H9 (cell line): ENCODE results near the gene TTC28. TPM values are rescaled to one million over a fixed set of nuclear protein-coding genes. Genes with fewer than 3 reads are reported as not detected.

Experiments
- DNase-seq: peaks from one replicate; pipeline ENCODE4 v3.0.0-alpha.2; 2017
- H2AFZ ChIP-seq: one replicate; pipeline ENCODE4 v1.6.1; 2013; ENCODE audit warnings: mild to moderate bottlenecking, low read length, control low read depth, moderate library complexity
- H2AK5ac ChIP-seq: 2 replicates; pipeline ENCODE4 v1.6.1; 2013; ENCODE audit warnings: low read length, control low read depth, mixed read lengths; ENCODE audit not compliant: insufficient read length
- H2BK120ac ChIP-seq: one replicate; pipeline ENCODE4 v1.6.1; 2013; ENCODE audit warnings: low read depth, mild to moderate bottlenecking, low read length, control low read depth, inconsistent platforms; ENCODE audit not compliant: poor library complexity, severe bottlenecking
- H2BK12ac ChIP-seq: 2 replicates; pipeline ENCODE4 v1.6.1; 2013; ENCODE audit warnings: low read length, control low read depth, mixed read lengths, low read depth; ENCODE audit not compliant: insufficient read length
- H2BK15ac ChIP-seq: 2 replicates; pipeline ENCODE4 v1.6.1; 2013; ENCODE audit warnings: low read depth, low read length, control low read depth
- H2BK20ac ChIP-seq: one replicate; pipeline ENCODE4 v1.6.1; 2013; ENCODE audit warnings: low read depth, mild to moderate bottlenecking, low read length, control low read depth, inconsistent platforms; ENCODE audit not compliant: poor library complexity, severe bottlenecking
- H2BK5ac ChIP-seq: 2 replicates; pipeline ENCODE4 v1.6.1; 2013; ENCODE audit warnings: low read length, control low read depth, mixed read lengths; ENCODE audit not compliant: insufficient read length
- H3K14ac ChIP-seq: 2 replicates; pipeline ENCODE4 v1.6.1; 2013; ENCODE audit warnings: low read length, control low read depth; ENCODE audit not compliant: insufficient read depth
- H3K18ac ChIP-seq: 2 replicates; pipeline ENCODE4 v1.6.1; 2013; ENCODE audit warnings: low read depth, mild to moderate bottlenecking, mixed read lengths, low read length, control low read depth; ENCODE audit not compliant: insufficient read length
- H3K23ac ChIP-seq: 2 replicates; pipeline ENCODE4 v1.6.1; 2013; ENCODE audit warnings: low read length, control low read depth, mixed read lengths, low read depth; ENCODE audit not compliant: insufficient read length
- H3K23me2 ChIP-seq: 2 replicates; pipeline ENCODE4 v1.6.1; 2013; ENCODE audit warnings: low read depth, mild to moderate bottlenecking, mixed read lengths, low read length, control low read depth; ENCODE audit not compliant: insufficient read length, poor library complexity, severe bottlenecking
- H3K27ac ChIP-seq: 2 replicates; pipeline ENCODE4 v1.5.1; 2013; ENCODE audit warnings: low read length, control low read depth, mixed read lengths, low read depth; ENCODE audit not compliant: insufficient read length
- H3K27me3 ChIP-seq: 2 replicates; pipeline ENCODE4 v1.6.1; 2013; ENCODE audit warnings: low read length, control low read depth, inconsistent platforms; ENCODE audit not compliant: insufficient read depth
- H3K4ac ChIP-seq: 2 replicates; pipeline ENCODE4 v1.6.1; 2013; ENCODE audit warnings: low read depth, mild to moderate bottlenecking, control low read depth, inconsistent platforms, low read length, moderate library complexity
- H3K4me1 ChIP-seq: 2 replicates; pipeline ENCODE4 v1.6.1; 2013; ENCODE audit warnings: low read length, control low read depth, inconsistent platforms; ENCODE audit not compliant: insufficient read depth
- H3K4me2 ChIP-seq: 2 replicates; pipeline ENCODE4 v1.6.1; 2013; ENCODE audit warnings: low read length, control low read depth, mixed read lengths; ENCODE audit not compliant: insufficient read length, insufficient read depth
- H3K56ac ChIP-seq: 2 replicates; pipeline ENCODE4 v1.6.1; 2013; ENCODE audit warnings: low read depth, mild to moderate bottlenecking, mixed read lengths, low read length, control low read depth; ENCODE audit not compliant: insufficient read length
- H3K79me1 ChIP-seq: 2 replicates; pipeline ENCODE4 v1.6.1; 2013; ENCODE audit warnings: low read depth, mild to moderate bottlenecking, moderate library complexity, low read length, control low read depth, inconsistent platforms; ENCODE audit not compliant: insufficient read depth, poor library complexity, severe bottlenecking
- H3K79me2 ChIP-seq: 2 replicates; pipeline ENCODE4 v1.6.1; 2013; ENCODE audit warnings: low read length, control low read depth, inconsistent platforms; ENCODE audit not compliant: insufficient read depth
- H3K9ac ChIP-seq: 2 replicates; pipeline ENCODE4 v1.6.1; 2013; ENCODE audit warnings: low read length, control low read depth, mixed read lengths; ENCODE audit not compliant: insufficient read length; ENCODE audit errors: extremely low read depth
- H3K9me3 ChIP-seq: one replicate; pipeline ENCODE4 v1.6.1; 2013; ENCODE audit warnings: low read depth, low read length, inconsistent platforms; ENCODE audit not compliant: control insufficient read depth
- H3T11ph ChIP-seq: one replicate; pipeline ENCODE4 v1.6.1; 2013; ENCODE audit warnings: mild to moderate bottlenecking, low read length, control low read depth, inconsistent platforms
- H4K20me1 ChIP-seq: one replicate; pipeline ENCODE4 v1.6.1; 2013; ENCODE audit not compliant: control insufficient read depth, insufficient read length, insufficient read depth
- H4K5ac ChIP-seq: 2 replicates; pipeline ENCODE4 v1.6.1; 2013; ENCODE audit warnings: low read depth, mild to moderate bottlenecking, mixed read lengths, low read length, control low read depth; ENCODE audit not compliant: insufficient read length
- H4K8ac ChIP-seq: replicated peaks from 2 replicates; pipeline ENCODE4 v1.6.1; 2013; ENCODE audit warnings: low read length, control low read depth, mixed read lengths, low read depth; ENCODE audit not compliant: insufficient read length
- H4K91ac ChIP-seq: 2 replicates; pipeline ENCODE4 v1.6.1; 2013; ENCODE audit warnings: low read depth, mild to moderate bottlenecking, moderate library complexity, mixed read lengths, low read length, control low read depth; ENCODE audit not compliant: insufficient read length
- H3K27ac Mint-ChIP-seq, 3 experiments: 2 replicates in 2 of 3; 3 replicates in 1 of 3; pipeline ENCODE4 v1.8.0; 2020 to 2021; ENCODE audit warnings: mixed read lengths in 3 of 3, mild to moderate bottlenecking in 1 of 3, moderate library complexity in 1 of 3
- H3K27me3 Mint-ChIP-seq: 2 replicates; pipeline ENCODE4 v1.8.0; 2021; ENCODE audit warnings: low read depth, mild to moderate bottlenecking, moderate library complexity, mixed read lengths
- H3K36me3 Mint-ChIP-seq, 3 experiments: 2 replicates in 2 of 3; 3 replicates in 1 of 3; pipeline ENCODE4 v1.8.0; 2020 to 2021; ENCODE audit warnings: low read depth in 3 of 3, mixed read lengths in 3 of 3; ENCODE audit not compliant: insufficient read depth in 1 of 3
- H3K4me1 Mint-ChIP-seq, 2 experiments: 2 replicates each; pipeline ENCODE4 v1.8.0; 2020; ENCODE audit warnings: mixed read lengths in 2 of 2
- H3K4me3 Mint-ChIP-seq, 2 experiments: 2 replicates in 1 of 2; 3 replicates in 1 of 2; pipeline ENCODE4 v1.8.0; 2020 to 2021; ENCODE audit warnings: mild to moderate bottlenecking in 2 of 2, mixed read lengths in 2 of 2, moderate library complexity in 1 of 2
- H3K9me3 Mint-ChIP-seq, 2 experiments: 2 replicates in 1 of 2; 3 replicates in 1 of 2; pipeline ENCODE4 v1.8.0; 2020; ENCODE audit warnings: mild to moderate bottlenecking in 2 of 2, mixed read lengths in 2 of 2, moderate library complexity in 1 of 2
- CTCF ChIP-seq: fragments of 200-600 bp; sonication (generic); conservative IDR thresholded peaks from 3 replicates; pipeline ENCODE4 v1.8.0; 2021; ENCODE audit warnings: antibody characterized with exemption, mild to moderate bottlenecking
- WGBS: extraction: QIAGEN DNeasy Blood & Tissue Kit; methylation state at CpG from one replicate; pipeline ENCODE4 v1.1.7; 2013; ENCODE audit warnings: missing lambda C conversion rate, low lambda C conversion rate, mixed read lengths; ENCODE audit not compliant: insufficient read length; ENCODE audit errors: extremely low coverage; 5-methylcytosine and 5-hydroxymethylcytosine counted together
- total RNA-seq: library from RNA; stranded (reverse); gene quantifications from 2 replicates; pipeline ENCODE4 v1.2.1, GENCODE V29; 2021

Gene TTC28
- total RNA-seq, 1 experiment from 2014 or later: 13.6 TPM

- no peak overlapping the region for H3K27ac Mint-ChIP-seq
- peaks cover 7 to 14% of the 10 kb centered on the region in 2 experiments for H3K4me1 Mint-ChIP-seq
- H3K4ac ChIP-seq: no peak overlapping the region
- WGBS: no CpG with 5 or more reads among the region's 3 CpGs
- H3K9me3 Mint-ChIP-seq: no peaks in the 10 kb centered on the region; a peak in 2 of 5 replicates
- TF ChIP-seq CTCF: no peak
- H2BK5ac ChIP-seq: no peak overlapping the region
- H3K9me3 ChIP-seq: no peaks in the 10 kb centered on the region
- H3K79me2 ChIP-seq: no peaks in the 10 kb centered on the region
- no peaks in the 10 kb centered on the region; the same call in 1 of the 2 replicates for H3K27me3 Mint-ChIP-seq
- H2AK5ac ChIP-seq: no peak overlapping the region
- H3K23me2 ChIP-seq: no peaks in the 10 kb centered on the region
- H2BK12ac ChIP-seq: no peak overlapping the region
- no peak overlapping the region for H3K9ac ChIP-seq
- peaks cover 0 to 1% (median 0%) of the 10 kb centered on the region in 3 experiments; a peak in 1 of 7 replicates for H3K36me3 Mint-ChIP-seq
- no peaks in the 10 kb centered on the region for H3K79me1 ChIP-seq
- H3T11ph ChIP-seq: no peak overlapping the region
- H2BK15ac ChIP-seq: no peak overlapping the region
- H2BK20ac ChIP-seq: no peak overlapping the region
- no peak overlapping the region for H4K91ac ChIP-seq
- H3K27me3 ChIP-seq: no peaks in the 10 kb centered on the region
- no peaks in the 10 kb centered on the region for H4K20me1 ChIP-seq
- no peak overlapping the region for H4K8ac ChIP-seq
- no peak overlapping the region for H3K4me2 ChIP-seq
- no peak overlapping the region for H3K56ac ChIP-seq
- no peak overlapping the region for H3K4me3 Mint-ChIP-seq
- H2BK120ac ChIP-seq: no peak overlapping the region
- H3K23ac ChIP-seq: no peak overlapping the region
- no peak for DNase-seq
- H3K4me1 ChIP-seq: peaks cover 4% of the 10 kb centered on the region
- no peak overlapping the region for H3K14ac ChIP-seq
- H2AFZ ChIP-seq: no peak overlapping the region
- no peak overlapping the region for H4K5ac ChIP-seq
- H3K27ac ChIP-seq: no peak overlapping the region
- H3K18ac ChIP-seq: no peak overlapping the region
These were observed 411.5 kb downstream of the TTC28 start for GRCh38 chr22:28268171-28268570.
